Medulla oblongata (tissue), 1 donor: ENCODE results near the gene EBNA1BP2.
"Not testable (repeated sequence)": the region's sequence is repeated elsewhere in the genome, so short reads cannot be mapped to it uniquely, and the experiment has no call there.

ENCODE experiments used
- DNase-seq: peaks from one replicate; pipeline ENCODE4 v3.0.0-alpha.2; 2015; ENCODE audit errors: extremely low spot score

EBNA1BP2 gene

GRCh38 chr1:43119928-43120586 is 52.0 kb downstream of the EBNA1BP2 start:
- not testable (repeated sequence) for DNase-seq
